ENCODE results near the gene ARPP21.

ARPP21 gene

DNA sequence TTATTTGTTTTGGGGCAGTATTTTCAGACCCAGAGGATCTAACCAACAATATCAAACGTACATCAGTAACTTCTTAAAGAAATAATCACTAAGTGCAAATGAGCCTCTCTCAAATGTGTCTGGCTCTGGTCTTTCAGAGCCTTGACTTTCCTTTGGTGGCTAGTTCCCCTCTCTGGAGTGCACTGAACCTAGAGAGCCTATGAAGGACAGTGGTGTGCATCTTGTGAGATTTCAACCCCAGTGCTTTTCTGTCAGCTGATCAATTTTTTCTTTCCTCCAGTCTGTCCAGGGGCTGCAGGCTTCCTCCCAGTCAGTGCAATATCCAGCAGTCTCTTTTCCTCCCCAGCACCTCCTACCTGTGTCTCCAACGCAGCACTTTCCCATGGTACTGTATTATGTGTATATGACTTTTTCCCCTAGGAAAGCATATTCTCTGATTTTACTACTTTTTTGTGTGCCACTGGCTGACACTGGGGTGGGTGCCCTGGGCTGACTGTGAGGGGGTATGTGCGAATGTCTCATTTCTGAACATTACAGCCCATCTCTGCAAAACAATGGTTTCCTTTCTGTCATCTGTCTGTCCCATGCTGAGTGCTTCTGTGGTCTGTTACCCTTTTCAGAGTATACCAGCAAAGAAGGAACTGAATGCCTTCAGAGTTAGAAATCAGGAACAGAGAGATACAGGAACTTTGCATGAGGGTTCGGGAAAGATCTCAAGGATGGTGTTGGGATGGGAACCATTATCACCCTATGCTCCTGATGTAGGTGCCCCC lies 98.8 kb downstream of the ARPP21 start:
- DNase-seq = no peak

DNA sequence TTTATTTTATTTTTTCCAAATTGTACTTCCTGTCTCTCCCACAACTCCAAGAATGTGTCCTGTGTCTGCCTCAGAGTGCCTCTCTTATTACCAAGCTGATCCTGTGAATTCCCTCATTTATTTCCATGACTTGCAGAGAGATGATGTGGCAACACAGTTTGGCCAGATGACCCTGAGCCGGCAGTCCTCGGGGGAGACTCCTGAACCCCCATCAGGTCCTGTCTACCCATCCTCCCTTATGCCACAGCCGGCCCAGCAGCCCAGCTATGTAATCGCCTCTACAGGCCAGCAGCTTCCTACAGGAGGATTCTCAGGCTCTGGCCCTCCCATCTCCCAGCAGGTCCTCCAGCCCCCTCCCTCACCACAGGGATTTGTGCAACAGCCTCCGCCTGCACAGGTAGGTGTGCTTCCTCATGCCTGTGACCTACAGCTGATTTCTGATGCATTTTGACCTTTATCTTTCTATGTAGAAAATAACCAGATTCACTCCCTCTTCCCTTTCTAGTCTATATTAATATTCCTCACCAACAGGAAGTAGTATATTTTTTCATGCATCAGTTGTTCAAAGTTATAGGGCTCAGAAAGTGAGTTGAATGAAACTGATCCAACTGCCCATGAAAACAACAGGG lies 100.0 kb downstream of the ARPP21 start:
- no peak for DNase-seq

DNA sequence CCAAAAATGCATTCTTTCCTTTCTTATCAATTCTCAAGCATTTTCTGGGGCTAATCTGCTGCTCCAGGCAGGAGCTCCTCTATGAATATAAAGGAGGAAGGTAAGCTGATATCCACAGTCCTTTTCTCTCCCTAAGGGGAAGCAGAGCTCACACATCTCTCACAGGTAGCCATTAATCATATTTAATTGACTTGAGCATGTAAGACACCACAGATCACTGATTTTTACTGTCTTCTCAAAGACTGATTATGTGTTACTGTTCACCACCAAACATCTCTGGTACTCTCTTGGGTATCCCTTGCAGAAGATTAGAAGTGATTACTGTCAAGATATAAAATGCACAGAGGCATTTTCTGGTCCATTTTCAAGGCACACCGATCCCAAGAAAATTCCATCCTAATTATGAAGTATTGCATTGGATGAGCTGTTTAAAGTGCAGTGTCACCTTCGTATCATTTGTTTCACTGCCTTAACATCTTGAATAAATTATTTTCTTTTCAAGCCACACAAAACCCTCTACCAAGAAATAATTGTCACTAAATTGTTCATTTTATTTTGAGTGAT lies 100.7 kb downstream of the ARPP21 start:
- no peak for DNase-seq

DNA sequence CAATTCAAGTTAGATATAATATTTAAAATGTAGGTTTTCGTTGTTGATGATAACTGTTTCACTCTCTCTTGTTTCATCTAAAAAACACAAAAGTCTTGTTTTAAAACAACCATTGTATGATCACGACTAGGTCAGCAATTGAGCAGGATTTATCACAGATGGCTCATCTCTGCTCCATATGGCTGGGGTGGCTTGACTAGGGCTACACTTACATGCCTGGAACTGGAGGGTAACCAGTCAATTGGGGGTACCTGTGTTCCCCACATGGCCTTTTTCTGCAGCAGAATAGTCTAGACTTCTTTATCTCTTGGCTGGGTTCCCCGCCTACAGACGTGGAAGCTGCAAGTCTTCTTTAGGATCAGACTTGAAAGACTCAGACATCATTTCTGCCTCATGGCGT lies 103.9 kb downstream of the ARPP21 start:
- DNase-seq = no peak

DNA sequence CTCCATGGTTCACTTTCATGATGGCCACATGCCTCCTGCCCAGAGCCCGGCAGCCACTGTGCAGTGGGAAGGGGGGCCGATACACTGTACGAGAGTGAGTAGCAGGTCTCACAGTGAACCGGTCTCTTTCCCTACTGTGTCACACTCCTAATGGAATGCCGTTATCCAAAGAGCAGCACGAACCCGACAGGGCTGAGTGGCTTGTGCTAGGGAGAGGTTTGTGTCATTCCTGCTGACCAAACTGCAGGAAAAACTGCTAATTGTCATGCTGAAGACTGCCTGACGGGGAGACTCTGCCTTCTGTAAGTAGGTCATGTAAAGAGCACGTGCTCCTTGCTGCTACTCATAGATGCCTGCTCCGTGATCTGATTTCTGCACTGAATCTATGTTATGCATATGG lies 105.1 kb downstream of the ARPP21 start:
- DNase-seq = no peak

DNA sequence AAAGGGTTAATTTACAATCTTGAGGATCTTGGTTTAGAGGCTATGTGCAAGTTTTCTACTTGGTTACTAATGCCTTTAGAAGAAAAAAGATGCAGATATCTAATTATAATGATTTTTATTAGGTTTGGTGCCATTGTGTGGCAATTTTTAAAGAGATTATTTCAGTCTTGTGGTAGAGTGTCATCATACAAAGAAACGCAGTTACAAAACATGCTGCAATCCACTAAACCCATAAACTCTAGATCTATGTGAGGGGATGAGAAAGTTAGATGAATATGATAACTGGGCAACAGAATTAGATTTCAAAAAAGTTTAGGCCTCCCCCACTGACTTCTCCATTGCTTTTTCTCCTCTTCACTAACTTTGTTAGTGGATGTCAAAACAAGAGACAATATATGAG lies 106.0 kb downstream of the ARPP21 start:
- DNase-seq = no peak

DNA sequence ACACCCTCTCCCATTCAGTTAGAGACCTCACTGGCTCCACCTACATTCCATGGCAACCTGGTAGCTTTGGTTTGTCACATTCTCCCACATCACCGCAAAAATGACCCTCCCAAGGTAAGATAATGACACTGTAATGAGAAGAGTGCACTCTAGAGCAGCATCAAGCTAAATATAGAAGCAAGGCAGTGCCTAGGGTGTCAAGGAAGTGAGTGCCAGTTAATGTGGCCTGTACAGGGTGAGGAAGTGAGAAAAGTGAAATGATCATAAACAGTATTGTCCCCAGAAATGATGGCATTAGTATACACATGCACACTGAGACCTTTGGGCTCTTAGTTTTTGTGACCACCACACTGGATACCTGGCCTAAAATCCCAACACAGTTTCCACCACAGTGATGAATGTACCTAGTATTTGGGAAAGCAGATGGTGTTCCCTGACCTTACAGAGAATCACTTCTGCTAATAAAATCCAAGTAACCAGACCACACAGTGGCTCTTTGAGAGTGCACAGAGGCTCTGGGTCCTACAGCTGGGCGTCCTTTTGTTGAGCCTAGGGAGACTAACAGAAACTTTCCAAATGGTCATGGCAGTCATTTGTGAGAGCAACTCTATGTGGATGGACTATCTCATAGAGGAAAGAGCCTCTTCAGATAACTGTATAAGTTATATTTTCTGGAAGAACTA lies 106.6 kb downstream of the ARPP21 start:
- DNase-seq = no peak

DNA sequence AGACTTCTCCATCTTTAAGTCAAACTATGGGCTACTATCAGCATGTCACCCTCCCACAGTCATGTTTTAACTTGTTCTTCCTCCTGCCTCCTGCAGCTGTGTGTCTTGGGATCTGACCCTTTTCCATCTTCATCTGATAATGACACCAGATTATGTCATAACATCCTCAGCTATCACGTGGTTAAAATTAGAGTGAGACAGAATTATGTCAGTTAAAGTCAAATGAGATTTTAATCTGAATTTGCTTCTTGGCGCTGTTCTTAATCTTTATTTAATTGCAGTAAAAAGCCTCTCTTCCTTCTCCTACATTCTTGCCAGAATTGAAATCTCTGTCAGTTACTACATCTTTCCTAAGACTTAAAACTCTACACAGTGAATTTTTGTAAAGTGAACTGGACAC lies 107.2 kb downstream of the ARPP21 start:
- no peak for DNase-seq

DNA sequence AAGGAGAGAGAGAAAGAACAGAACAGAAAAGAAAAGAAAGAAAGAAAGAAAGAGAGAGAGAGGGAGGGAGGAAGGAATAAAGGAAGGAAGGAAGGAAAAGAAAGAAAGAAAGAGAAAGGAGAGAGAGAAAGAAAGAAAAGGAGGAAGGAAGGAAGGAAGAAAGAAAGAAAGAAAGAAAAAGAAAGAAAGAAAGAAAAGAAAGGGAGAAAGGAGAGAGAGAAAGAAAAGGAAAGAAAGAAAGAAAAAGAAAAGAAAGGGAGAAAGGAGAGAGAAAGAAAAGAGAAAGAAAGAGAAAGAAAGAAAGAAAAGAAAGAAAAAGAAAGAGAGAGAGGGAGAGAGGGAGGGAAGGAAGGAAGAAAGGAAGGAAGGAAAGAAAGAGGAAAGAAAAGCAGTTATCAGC lies 108.8 kb downstream of the ARPP21 start:
- no peak for DNase-seq

DNA sequence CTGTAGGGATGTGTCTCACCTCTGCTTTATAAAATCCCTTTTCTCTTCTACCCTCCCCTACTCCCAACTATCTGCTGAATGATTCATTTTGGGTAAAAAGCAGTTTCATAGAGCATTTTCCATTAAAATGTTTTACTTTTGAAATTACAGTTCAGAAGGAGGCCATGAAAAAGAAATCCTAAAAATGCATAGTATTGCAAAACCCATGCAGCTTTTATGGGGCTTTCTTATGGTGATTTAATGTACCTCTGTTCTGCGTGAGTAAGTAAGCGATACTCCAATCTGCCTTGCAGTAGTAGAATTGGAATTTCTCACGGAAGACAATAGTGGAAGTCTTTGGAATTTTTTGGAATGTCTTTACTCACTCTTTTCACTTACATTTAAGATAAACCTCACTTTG lies 111.9 kb downstream of the ARPP21 start:
- DNase-seq = no peak

DNA sequence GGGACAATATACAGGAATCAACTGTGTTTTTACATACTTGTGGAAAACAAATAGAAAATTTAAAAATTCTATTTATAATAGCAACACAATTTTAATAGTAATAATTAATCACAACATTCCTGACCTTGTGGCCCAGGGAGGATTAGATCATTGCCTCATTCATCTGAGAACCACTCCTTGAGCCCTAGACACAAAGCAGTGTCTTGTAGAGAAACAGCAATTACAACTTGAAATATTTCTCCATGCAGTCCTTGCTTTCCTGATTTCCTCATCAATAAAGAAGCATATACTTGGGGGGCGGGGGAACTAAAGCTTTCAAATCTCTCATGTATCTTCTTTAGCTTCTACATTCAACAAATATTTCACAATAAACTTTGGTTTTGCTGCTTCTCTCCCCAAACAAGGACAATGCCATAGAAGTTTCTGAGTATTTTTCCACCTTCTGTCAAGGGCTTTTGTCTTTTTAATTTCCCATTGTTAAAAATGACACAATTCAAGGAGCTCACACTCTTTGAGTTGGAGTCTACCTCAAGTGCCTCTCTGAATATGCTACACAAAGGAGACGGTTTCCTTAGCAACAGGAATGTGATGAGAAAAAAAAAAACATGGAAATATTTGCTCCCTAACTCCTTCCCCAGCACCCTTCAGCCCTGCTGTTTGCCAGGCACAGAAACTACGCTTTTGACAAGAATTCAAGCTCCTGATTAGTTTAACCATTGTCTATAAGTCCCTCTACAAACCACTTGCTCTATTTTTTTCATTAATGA lies 118.8 kb downstream of the ARPP21 start:
- no peak for DNase-seq

DNA sequence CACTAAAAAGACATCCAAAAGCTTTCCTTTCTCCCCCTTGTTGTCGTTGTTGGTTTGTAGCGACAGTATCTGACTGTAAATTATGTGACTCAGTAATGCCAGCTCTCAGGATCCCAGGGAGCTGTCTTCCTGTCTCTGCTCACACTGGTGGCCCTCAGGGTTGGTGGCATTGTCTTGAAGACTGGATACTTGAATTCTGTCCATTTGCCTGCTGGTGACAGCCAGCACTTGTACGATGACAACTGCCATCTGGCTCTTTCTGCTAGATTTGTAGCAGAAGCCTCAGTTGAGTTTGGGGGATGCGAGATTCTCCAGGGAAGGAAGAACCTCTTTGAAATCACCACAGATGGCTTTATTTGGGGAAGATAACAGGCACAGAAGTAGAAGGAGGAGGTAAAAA lies 120.8 kb downstream of the ARPP21 start:
- no peak for DNase-seq

DNA sequence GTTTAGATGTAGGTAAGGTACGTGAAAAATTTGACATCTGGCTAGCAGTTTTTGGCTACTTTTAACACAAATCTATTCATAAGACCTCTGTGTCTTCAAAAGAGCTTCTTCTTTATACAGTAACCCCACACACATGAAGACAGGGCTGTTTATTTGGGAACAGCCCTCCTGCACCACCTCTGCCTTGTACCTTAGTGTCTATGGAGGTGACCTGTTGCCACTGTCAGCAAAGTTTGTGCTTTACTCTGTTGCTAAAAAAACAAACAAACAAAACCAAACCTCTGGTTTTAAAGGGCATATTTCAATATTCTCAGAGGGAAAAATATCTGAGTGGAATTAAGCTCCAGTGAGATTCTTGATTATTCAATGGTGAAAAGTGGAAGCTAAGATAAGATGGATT lies 122.0 kb downstream of the ARPP21 start:
- DNase-seq = no peak

DNA sequence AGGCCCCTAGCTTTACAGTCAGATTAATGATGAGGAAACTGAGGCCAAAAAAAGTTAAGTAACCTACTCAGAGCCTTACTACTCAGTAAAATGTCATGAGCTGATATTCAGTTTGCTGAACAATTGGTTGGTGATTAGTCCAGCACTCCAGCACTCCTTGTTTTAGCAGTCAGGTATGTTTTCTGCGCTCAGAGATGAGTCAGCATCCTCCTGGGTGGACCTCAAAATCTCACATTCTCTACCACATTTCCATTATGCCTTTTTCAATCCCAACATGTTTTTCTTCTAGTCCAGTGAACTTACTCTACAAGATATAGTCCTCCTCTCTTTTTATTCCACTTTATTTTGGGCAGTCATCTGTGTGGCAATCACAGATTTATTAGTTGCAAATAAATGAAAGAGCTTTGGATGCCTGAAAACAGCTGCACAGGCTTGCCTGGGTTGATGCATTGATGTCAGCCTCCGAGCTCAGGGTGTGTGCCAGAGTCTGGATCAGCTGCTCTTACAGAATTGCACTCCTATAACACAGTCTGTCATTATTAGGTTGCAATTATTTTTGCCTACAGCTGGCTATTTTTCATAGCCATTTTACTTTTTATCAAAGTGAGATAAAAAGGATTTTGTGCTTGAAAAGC lies 133.2 kb downstream of the ARPP21 start:
- DNase-seq = no peak

DNA sequence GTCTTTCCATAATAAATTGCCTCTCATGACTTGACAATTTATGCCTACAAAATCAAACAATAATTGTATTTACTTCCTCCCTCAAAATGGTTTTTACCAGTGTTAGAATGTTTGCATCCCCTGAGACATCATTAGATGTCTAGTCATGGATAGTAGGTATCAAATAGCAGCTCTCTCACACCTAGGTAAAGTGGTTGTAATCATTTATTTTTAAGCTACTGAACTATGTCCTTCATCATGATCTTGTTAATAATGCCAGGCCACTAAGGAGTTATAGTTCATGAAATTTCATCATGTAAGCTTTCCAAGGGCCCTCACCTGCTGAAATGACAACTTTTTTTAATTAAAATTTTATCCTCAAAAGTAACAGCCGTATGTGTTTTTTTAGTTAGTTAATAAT lies 134.1 kb downstream of the ARPP21 start:
- no peak for DNase-seq

DNA sequence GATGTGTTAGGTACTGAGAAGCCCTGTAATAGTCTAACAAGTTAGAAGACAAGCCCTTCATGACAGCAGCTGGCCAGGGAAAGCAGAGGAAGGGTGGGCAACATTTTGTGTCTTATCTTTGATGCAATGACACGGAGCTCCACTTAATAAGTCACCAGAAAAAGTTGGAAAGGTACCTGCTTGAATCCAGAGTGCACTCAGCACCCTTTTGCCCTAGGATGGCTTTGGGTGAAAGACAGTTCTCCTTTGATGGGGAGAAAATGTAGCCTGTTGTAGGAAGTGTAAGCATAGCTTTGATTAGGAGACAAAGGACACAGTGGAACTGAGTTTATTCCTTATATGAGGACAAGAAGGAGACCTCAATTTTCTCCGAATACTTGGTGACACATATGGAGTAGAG lies 137.0 kb downstream of the ARPP21 start:
- DNase-seq = no peak

DNA sequence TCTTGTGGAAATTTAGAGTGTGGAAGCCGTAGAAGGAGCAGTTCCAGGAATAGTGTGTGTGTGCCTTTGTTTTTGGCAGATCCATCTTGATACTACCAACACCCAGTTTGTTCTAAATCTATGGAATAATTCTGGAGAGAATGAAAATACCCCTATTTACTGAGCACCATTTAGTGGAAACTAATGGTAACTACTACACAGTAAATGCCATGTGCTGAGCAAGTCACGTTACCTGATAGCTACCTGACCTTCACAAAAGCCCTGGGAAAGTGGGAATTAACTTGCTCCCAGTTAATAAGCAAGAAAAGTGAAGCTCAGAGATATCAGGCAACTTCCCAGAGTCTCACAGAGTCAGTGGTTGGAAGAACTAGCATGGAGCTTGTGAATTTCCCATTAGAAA lies 137.7 kb downstream of the ARPP21 start:
- no peak for DNase-seq

DNA sequence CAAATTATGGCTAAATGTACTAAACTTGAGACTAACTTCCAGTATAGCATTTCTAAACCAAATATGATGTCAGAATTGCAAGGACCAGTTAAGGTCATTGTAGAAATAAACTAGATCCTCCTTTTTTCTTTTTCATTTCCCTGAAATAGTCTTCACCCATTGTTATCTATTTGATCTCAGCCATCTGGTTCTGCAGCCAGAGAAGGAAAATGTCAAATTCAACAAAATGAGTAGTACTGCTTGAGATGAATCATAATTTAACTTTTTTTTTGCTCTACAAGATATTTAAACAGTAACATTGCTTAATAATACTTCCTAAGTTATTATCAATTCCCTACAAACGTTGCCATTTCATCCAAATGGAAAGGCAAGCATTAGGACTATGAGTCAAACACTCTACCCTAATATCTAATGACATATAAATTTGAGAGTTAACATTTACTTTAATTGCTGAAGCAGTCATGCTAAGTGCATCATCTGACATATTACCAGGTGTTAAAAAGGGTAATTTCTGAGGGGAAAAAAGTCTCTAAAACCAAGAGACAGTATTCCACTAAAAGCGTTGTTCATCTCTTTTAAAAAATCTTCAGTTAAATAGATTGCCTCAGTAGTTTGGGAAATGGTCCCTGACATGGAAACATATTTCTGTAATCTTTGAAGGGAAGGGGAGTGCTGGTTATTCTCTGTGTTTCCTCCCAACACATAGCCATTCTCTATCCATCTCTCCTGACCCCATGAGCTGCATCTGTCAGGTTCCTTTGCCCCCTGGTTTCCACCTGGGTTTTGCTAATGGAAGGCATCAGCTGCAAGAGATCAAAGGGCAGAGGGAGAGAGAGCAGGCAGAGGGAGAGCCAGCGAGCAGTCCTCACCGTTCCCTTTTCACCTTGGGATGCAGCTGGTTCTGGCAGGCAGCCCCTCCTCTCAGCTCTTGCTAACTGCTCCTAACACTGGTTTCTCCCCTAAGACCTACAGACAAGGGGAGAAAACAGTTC lies 138.5 kb downstream of the ARPP21 start:
- no peak for DNase-seq

DNA sequence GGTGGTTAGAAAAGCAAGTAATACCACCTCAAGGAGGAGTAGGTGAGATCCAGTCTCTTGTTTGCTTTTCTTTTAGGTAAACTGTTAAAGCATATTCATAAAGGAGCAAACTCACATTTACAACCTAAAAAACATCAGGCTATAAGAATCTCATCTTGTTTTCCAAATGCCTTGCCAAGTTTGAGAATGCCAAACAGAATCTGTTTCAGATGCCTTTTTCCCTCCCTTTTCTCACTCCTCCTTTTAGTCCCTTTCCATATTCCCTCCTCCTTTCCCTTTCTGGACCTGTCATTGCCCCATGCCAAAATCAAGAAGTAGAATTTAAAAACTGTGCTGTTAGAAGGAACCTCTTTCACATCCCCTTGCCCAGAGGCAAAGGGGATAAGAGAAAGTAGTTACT lies 140.3 kb downstream of the ARPP21 start:
- no peak for DNase-seq

DNA sequence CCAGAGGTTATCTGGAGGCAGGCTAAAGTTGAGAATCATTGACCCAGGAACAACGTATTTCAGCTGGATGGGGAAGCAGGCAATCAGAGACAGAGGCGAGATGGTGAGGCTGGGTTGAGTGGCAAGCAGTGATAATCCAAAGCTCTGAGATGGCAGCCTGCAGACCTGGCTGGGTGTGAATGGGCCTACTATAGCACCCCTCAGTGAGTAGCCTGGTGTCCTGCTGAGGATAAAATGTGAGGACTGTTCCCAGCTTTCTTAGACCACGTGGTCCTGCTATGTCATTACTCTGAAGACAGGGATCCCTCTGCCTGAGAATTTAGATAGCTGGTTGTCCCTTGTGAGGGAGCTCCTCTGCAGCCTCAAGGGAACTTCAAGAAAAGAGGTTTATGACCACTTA lies 141.5 kb downstream of the ARPP21 start:
- no peak for DNase-seq

DNA sequence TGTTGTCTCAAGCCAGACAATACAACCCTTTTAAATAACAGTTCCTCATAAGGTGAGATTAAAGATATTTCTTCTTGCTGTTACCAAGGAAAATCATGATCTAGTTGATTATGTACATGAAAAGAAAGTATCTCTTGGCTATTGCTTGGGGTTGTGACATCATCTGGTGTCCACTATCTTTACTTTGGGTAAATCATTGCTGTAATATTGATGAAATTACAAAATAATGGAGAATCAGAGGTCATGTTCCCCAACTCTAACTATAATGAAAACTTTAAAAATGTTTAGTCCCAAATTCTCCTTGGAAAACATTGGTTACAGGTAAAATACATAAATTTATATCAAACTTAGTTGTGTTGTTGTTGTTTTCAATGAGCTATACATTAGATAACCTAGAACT lies 142.2 kb downstream of the ARPP21 start:
- no peak for DNase-seq

All from NCI-H446 (cell line).